Activated CD4-positive, alpha-beta T cell treated with anti-CD3 and anti-CD28 coated beads, Interleukin-2, amount 10 ng/mL, durations not matched to agents 7 days and 5 days (primary cell): ENCODE results near the gene CEP68. TPM values are rescaled to one million over a fixed set of nuclear protein-coding genes. Genes with fewer than 3 reads are reported as not detected.
A peak's percentile ranks its signal among the peaks of the same experiment; 100 is the strongest.
"Not testable (repeated sequence)": the region's sequence is repeated elsewhere in the genome, so short reads cannot be mapped to it uniquely, and the experiment has no call there.

ENCODE experiments used
- CTCF ChIA-PET: fragments of 350-600 bp; sonication (Branson Sonifier 250); formaldehyde crosslinking; loops from one replicate; lab custom pipeline; 2021; ENCODE audit warnings: antibody characterized with exemption; lab: Charles Lee
- POLR2A ChIA-PET: fragments of 350-600 bp; sonication (Branson Sonifier 250); formaldehyde crosslinking; loops from one replicate; lab custom pipeline; 2021; ENCODE audit warnings: antibody characterized with exemption; lab: Charles Lee
- DNase-seq: peaks from one replicate; pipeline ENCODE4 v3.0.0-alpha.2; 2020
- H3K27ac Mint-ChIP-seq: one replicate; pipeline ENCODE4 v1.8.0; 2021; ENCODE audit warnings: mild to moderate bottlenecking, moderate library complexity, mixed read lengths
- H3K27me3 Mint-ChIP-seq: one replicate; pipeline ENCODE4 v1.8.0; 2021; ENCODE audit warnings: mixed read lengths
- H3K36me3 Mint-ChIP-seq: one replicate; pipeline ENCODE4 v1.8.0; 2021; ENCODE audit warnings: low read depth, mixed read lengths
- H3K4me1 Mint-ChIP-seq: one replicate; pipeline ENCODE4 v1.8.0; 2021; ENCODE audit warnings: mixed read lengths
- H3K4me3 Mint-ChIP-seq: one replicate; pipeline ENCODE4 v1.8.0; 2021; ENCODE audit warnings: mild to moderate bottlenecking, moderate library complexity, mixed read lengths
- H3K9me3 Mint-ChIP-seq: one replicate; pipeline ENCODE4 v1.8.0; 2021; ENCODE audit warnings: mixed read lengths
- total RNA-seq, 2 experiments: library from RNA; stranded (reverse); gene quantifications; one replicate each; pipeline ENCODE4 v1.2.3, GENCODE V29; 2021

Gene CEP68, protein sequence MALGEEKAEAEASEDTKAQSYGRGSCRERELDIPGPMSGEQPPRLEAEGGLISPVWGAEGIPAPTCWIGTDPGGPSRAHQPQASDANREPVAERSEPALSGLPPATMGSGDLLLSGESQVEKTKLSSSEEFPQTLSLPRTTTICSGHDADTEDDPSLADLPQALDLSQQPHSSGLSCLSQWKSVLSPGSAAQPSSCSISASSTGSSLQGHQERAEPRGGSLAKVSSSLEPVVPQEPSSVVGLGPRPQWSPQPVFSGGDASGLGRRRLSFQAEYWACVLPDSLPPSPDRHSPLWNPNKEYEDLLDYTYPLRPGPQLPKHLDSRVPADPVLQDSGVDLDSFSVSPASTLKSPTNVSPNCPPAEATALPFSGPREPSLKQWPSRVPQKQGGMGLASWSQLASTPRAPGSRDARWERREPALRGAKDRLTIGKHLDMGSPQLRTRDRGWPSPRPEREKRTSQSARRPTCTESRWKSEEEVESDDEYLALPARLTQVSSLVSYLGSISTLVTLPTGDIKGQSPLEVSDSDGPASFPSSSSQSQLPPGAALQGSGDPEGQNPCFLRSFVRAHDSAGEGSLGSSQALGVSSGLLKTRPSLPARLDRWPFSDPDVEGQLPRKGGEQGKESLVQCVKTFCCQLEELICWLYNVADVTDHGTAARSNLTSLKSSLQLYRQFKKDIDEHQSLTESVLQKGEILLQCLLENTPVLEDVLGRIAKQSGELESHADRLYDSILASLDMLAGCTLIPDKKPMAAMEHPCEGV
- total RNA-seq, result 1 to 10 TPM; 9.0 to 9.2 TPM

DNA sequence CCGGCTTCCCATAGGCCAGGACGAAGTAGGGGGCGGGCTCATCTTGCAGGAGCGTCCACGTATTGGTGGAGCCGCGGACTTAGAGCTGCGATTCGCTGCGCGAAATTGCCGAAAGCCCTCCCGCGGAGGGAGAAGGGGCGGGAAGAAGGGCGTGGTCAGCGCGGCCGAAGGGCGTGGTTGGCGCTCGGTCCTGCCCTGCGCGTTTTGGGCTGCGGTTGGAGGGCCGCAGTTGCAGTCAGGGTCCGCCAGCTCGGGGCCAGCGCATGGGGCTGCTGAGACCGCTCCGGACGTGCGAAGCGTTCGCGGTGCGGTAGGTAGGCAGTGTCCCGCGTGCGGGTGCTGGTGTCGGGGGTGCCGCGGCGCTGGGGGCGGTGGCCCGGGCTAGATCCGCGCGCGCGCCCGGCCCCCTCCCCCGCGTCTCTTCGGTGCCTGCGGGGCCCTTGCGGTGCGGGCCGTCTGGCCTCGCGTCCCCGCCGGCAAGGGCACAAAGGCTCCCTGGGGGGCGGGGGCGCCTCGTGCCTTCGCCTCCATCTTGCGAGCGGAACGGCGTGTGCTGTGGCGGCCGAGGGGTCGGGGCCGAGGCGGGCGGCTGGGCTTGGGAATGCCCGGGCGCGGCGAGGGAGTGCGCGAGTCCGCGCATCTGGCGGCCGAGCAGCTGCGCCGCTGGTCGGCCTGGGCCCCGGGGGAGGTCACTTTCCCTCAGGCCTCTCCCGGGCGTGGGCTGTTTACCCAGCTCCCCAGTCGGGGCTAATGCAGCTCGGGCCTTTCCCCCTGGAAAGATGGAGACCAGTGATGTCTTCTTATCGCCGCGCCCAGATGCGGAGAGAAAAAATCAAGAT, at the start of gene CEP68:
TSS of gene CEP68 (plus strand) at position 202 of the 839 bp plus-strand sequence. CDS start 13,029 bp downstream, outside the sequence.
- DNase-seq, result peak; percentile 98
- CTCF ChIA-PET, result interaction anchor here (0.5 to 2.8 kb wide), 17 partner anchors 8 to 973 kb away, joined by 3 to 11 read pairs (median 3); no protein-coding TSS in a partner anchor
- peaks cover 59% of the 10 kb centered on the region for H3K4me1 Mint-ChIP-seq
- H3K27me3 Mint-ChIP-seq, result no peaks in the 10 kb centered on the region
- peak within 1 kb of the TSS; percentile 88 for H3K27ac Mint-ChIP-seq
- peaks cover 3% of the 10 kb centered on the region for H3K36me3 Mint-ChIP-seq
- H3K9me3 Mint-ChIP-seq, result no peaks in the 10 kb centered on the region
- peak within 1 kb of the TSS; percentile 92 for H3K4me3 Mint-ChIP-seq
- POLR2A ChIA-PET, result interaction anchor here (0.7 to 1.1 kb wide), 4 partner anchors 68 to 361 kb away, joined by 3 to 6 read pairs (median 5); partner anchors contain the start of gene ACTR2

DNA sequence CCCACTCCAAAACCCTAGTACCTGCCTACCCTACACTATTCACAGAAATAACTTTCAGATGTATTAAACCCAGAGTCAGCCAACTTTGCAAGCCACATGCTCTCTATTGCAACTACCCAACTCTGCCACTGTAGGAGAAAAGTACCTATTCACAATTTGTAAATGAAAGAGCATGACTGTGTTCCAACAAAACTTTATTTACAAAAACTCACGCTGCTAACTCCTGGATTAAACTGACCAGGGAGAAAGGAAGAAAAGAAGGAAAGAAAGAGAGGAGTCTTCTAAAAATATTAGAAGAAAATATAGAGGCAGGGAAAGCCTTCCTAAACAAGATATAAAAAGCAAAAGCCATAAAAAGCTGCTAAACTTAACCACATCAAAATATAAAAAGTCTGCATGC, 42.4 kb upstream of the CEP68 start:
- no peak overlapping the region for H3K4me3 Mint-ChIP-seq
- H3K36me3 Mint-ChIP-seq, result peaks cover 56% of the 10 kb centered on the region
- no peaks in the 10 kb centered on the region for H3K9me3 Mint-ChIP-seq
- DNase-seq, result no peak
- ChIA-PET CTCF (no interaction called here), POLR2A (no interaction called here)
- H3K27me3 Mint-ChIP-seq, result no peaks in the 10 kb centered on the region
- peaks cover 16% of the 10 kb centered on the region for H3K4me1 Mint-ChIP-seq
- H3K27ac Mint-ChIP-seq, result no peak overlapping the region

DNA sequence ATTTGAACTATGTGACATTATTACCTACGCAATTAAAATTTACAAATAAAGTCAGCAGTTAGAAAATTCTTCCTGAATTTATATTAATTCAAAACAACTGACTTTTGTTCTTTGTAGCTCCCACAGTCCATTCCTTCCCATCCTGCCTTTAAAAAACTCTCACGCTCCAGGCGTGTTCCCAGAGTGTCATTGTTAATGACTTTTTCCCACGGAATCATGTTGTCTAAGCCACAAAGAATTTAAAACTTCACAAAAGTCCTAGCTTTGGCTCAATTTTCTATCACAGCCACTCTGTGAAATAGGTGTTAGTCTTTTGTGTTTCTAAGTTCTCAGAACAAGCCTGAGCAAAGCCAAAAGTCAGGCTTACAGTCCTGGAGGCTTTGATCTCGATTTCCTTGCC, 40.5 kb upstream of the CEP68 start:
- DNase-seq, result no peak
- CTCF ChIA-PET, result no interaction called here
- H3K27ac Mint-ChIP-seq, result no peak overlapping the region
- no peaks in the 10 kb centered on the region for H3K27me3 Mint-ChIP-seq
- H3K4me1 Mint-ChIP-seq, result peaks cover 16% of the 10 kb centered on the region
- no peak overlapping the region for H3K4me3 Mint-ChIP-seq
- POLR2A ChIA-PET, result no interaction called here
- H3K9me3 Mint-ChIP-seq, result no peaks in the 10 kb centered on the region
- peaks cover 58% of the 10 kb centered on the region for H3K36me3 Mint-ChIP-seq

DNA sequence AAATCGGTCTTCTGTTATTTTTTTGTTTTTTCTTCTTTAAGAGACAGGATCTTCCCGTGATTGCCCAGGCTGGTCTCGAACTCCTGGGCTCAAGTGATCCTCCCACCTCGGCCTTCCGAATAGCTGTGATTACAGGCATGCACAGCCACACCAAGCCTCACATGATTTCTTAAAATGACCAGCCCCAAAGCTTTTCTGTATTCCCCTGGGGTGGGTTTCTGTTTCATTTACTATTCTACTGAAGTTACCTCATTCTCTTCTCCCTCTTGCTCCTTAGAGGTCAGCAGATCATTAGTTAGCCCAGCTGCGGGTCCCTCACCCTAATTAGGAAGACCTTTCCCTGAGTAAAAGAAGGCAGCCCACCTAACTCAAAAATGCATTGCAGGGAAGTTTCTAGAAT, 39.4 kb upstream of the CEP68 start:
- Mint-ChIP-seq H3K27ac (no peak overlapping the region), H3K4me3 (no peak overlapping the region), H3K4me1 (peaks cover 16% of the 10 kb centered on the region), H3K27me3 (no peaks in the 10 kb centered on the region), H3K9me3 (no peaks in the 10 kb centered on the region), H3K36me3 (peaks cover 58% of the 10 kb centered on the region)
- DNase-seq, result no peak
- ChIA-PET POLR2A (no interaction called here), CTCF (no interaction called here)

DNA sequence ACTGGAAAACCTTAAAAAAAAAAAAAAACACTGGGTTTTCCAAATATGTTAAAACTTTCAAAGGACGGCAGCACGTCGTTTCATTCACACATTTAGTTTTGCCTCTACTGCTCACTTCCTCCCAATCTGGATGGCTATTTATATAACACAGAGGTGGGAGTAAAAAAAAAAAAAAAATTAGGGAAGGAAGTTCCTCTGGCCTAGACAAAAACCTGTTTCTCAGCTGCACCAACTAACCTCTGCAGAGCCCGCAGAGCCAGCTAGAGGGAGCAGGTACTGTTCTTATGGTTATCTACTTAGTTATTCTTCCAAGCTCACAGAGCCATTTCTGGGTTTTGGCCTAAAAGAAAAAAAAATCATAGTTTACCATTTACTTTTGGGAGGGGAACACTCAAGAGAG, 38.9 kb upstream of the CEP68 start:
- Mint-ChIP-seq H3K27ac (no peak overlapping the region), H3K4me1 (peaks cover 16% of the 10 kb centered on the region), H3K9me3 (no peaks in the 10 kb centered on the region), H3K4me3 (no peak overlapping the region), H3K36me3 (peaks cover 60% of the 10 kb centered on the region), H3K27me3 (no peaks in the 10 kb centered on the region)
- CTCF ChIA-PET, result no interaction called here
- POLR2A ChIA-PET, result interaction anchor here (0.6 kb wide), 1 partner anchor 93 kb away, joined by 4 read pairs; no protein-coding TSS in a partner anchor
- DNase-seq, result no peak

DNA sequence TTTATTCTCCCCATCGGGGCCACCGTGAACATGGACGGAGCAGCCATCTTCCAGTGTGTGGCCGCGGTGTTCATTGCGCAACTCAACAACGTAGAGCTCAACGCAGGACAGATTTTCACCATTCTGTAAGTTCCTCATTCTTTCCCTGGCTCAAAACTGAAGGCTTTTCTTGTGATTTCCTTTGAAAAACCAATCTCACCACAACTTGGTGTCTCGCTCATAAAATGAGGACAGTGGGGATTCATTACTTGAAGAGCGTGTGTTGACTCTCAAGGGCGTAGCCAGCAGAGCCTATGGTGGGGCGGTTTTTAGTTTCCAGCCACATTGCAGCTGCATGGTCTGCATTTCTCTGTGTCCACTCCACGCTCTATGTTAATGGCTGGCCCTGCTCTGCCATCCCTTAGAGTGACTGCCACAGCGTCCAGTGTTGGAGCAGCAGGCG, 38.1 kb upstream of the CEP68 start:
- Mint-ChIP-seq H3K4me3 (no peak overlapping the region), H3K27me3 (no peaks in the 10 kb centered on the region), H3K27ac (no peak overlapping the region), H3K4me1 (peaks cover 16% of the 10 kb centered on the region), H3K36me3 (peaks cover 64% of the 10 kb centered on the region), H3K9me3 (no peaks in the 10 kb centered on the region)
- ChIA-PET POLR2A (no interaction called here), CTCF (interaction anchor here (1.2 kb wide), 1 partner anchor 100 kb away, joined by 4 read pairs; no protein-coding TSS in a partner anchor)
- no peak for DNase-seq

DNA sequence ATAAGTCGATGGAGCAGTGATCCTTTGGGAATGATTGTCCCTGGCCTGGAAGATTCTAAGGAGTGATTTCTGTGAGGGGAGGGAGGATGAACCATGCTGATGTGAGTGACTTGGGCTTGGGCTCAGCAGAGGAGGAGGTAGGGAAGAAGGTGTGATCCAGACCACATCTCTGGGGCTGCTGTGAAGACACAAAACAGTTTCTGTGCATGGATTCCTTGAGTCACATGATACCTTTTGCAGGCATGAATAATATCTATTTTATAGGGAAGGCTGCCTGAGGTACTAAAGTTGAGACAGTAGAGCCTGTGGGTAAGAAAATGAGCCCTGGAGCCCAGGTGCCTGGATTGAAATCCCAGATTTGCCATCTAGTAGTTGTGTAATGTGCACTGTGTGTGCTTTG, 37.2 kb upstream of the CEP68 start:
- Mint-ChIP-seq H3K4me1 (peaks cover 14% of the 10 kb centered on the region), H3K9me3 (no peaks in the 10 kb centered on the region), H3K27ac (no peak overlapping the region), H3K36me3 (peaks cover 64% of the 10 kb centered on the region), H3K27me3 (no peaks in the 10 kb centered on the region), H3K4me3 (no peak overlapping the region)
- DNase-seq, result no peak
- CTCF ChIA-PET, result interaction anchor here (1.2 kb wide), 1 partner anchor 101 kb away, joined by 4 read pairs; no protein-coding TSS in a partner anchor
- POLR2A ChIA-PET, result no interaction called here

DNA sequence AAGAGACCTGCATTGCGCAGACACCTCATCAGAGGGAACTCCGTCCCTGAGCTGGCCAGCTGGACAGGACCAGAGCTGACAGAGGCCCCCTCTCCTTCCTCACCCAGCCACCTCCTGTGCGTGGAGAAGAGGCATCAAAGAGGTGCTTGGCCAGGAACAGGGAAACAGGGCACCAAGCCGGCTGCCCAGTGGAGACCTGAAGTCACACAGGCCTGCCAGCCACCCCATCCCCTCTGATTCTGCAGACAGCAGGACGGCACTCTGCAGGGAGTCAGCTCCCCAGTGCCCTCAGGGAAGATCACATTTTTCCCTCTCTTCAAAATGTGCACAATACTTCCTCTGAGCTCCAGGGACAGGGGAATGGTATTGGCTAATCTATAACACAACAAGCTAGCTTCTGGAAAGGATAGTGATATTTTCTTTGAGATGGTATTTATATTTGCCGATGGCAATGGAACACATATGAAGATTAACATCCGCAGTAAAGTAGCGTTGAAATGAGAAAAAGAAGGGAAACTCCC, 36.5 kb upstream of the CEP68 start:
- DNase-seq, result no peak
- Mint-ChIP-seq H3K4me1 (peaks cover 13% of the 10 kb centered on the region), H3K27ac (no peak overlapping the region), H3K27me3 (no peaks in the 10 kb centered on the region), H3K36me3 (peaks cover 66% of the 10 kb centered on the region), H3K9me3 (no peaks in the 10 kb centered on the region), H3K4me3 (no peak overlapping the region)
- POLR2A ChIA-PET, result no interaction called here
- CTCF ChIA-PET, result interaction anchor here (1.0 to 2.4 kb wide), 2 partner anchors 12 to 20 kb away, joined by 3 to 8 read pairs; no protein-coding TSS in a partner anchor

DNA sequence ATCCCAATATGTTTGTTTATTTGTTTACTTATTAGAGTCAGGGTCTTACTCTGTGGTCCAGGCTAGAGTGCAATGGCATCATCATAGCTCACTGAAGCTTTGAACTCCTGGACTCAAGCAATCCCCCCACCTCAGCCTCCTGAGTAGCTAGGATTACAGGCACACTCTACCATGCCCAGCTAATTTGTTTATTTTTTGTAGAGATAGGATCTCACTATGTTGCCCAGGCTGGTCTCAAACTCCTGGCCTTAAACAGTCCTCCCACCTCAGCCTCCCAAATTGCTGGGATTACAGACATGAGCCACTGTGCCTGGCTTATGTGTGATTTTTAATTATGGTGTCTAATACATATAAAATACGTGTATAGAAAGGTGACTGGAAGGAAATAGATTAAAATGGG, 36.0 kb upstream of the CEP68 start:
- H3K27ac Mint-ChIP-seq, H3K9me3 Mint-ChIP-seq, H3K4me3 Mint-ChIP-seq, POLR2A ChIA-PET, H3K27me3 Mint-ChIP-seq, DNase-seq: not testable (repeated sequence)
- Mint-ChIP-seq H3K4me1 (peaks cover 13% of the 10 kb centered on the region), H3K36me3 (peaks cover 61% of the 10 kb centered on the region)
- CTCF ChIA-PET, result interaction anchor here (1.0 to 2.4 kb wide), 2 partner anchors 12 to 20 kb away, joined by 3 to 8 read pairs; no protein-coding TSS in a partner anchor

DNA sequence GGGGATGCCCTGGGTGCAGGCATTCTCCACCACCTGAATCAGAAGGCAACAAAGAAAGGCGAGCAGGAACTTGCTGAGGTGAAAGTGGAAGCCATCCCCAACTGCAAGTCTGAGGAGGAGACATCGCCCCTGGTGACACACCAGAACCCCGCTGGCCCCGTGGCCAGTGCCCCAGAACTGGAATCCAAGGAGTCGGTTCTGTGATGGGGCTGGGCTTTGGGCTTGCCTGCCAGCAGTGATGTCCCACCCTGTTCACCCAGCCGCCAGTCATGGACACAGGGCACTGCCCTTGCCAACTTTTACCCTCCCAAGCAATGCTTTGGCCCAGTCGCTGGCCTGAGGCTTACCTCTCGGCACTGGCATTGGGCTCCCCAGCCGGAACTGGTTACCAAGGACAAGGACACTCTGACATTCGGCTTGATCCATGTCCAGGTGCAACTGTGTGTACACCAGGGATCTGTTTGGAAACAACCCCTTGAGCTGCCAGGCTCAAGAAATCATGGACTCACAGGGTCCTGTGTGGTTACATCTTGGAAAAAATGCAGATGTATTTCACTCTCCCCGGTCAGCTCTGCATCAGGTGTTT, 35.2 kb upstream of the CEP68 start:
- no peak for DNase-seq
- Mint-ChIP-seq H3K36me3 (peaks cover 59% of the 10 kb centered on the region), H3K27me3 (no peaks in the 10 kb centered on the region), H3K4me3 (no peak overlapping the region), H3K4me1 (peaks cover 17% of the 10 kb centered on the region), H3K9me3 (no peaks in the 10 kb centered on the region), H3K27ac (no peak overlapping the region)
- CTCF ChIA-PET, result interaction anchor here (0.6 to 2.4 kb wide), 4 partner anchors 13 to 60 kb away, joined by 3 to 8 read pairs (median 3); no protein-coding TSS in a partner anchor
- POLR2A ChIA-PET, result no interaction called here

DNA sequence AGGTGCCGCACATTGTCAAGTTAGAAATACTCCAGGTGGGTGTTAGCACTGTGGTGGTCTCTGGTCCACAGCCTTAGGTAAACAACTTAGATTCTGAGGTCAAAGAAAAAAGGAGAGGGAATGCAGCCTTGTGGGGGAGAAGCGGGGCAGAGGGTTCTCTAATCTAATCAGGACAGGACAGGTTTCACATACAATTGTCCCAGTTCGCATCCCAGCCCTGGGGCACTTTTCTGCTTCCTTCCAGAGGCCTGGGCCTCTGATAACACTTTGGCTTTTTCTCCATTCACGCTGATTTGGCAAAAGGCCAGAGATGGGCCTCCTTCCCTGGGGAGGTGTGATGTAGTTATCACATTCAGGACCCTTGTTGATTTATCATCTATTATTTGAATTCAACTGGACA, 34.5 kb upstream of the CEP68 start:
- POLR2A ChIA-PET, result no interaction called here
- DNase-seq, result no peak
- no peak overlapping the region for H3K27ac Mint-ChIP-seq
- no peak overlapping the region for H3K4me3 Mint-ChIP-seq
- no peaks in the 10 kb centered on the region for H3K27me3 Mint-ChIP-seq
- H3K4me1 Mint-ChIP-seq, result peaks cover 17% of the 10 kb centered on the region
- H3K9me3 Mint-ChIP-seq, result no peaks in the 10 kb centered on the region
- CTCF ChIA-PET, result interaction anchor here (0.7 to 2.4 kb wide), 3 partner anchors 14 to 26 kb away, joined by 3 to 8 read pairs (median 3); no protein-coding TSS in a partner anchor
- peaks cover 53% of the 10 kb centered on the region for H3K36me3 Mint-ChIP-seq
